ENCODE data around the gene ZNF341.

- TF ChIP-seq CTCF (IDR thresholded peaks at IDR 0.05), result no peak
- no peak for TF ChIP-seq REST (IDR thresholded peaks at IDR 0.05; ENCODE audit: insufficient read depth in 1 of 2, low read depth in 2 of 2, low read length in 1 of 2)
- no peak for TF ChIP-seq POLR2AphosphoS5 (IDR thresholded peaks at IDR 0.05; ENCODE audit: low read depth, low read length)
- no peak for TF ChIP-seq SIN3A (IDR thresholded peaks at IDR 0.05; ENCODE audit: borderline replicate concordance, insufficient read depth, low read depth, low read length)
These were observed 80.5 kb downstream of the ZNF341 start for GRCh38 chr20:33812152-33812849.
